H9 (cell line): Measurements from ENCODE around the gene BIRC5. TPM values are rescaled to one million over a fixed set of nuclear protein-coding genes. Genes with fewer than 3 reads are reported as not detected.

Source experiments
- DNase-seq: peaks from one replicate; pipeline ENCODE4 v3.0.0-alpha.2; 2017
- H2AFZ ChIP-seq: one replicate; pipeline ENCODE4 v1.6.1; 2013; ENCODE audit warnings: mild to moderate bottlenecking, low read length, control low read depth, moderate library complexity
- H2AK5ac ChIP-seq: 2 replicates; pipeline ENCODE4 v1.6.1; 2013; ENCODE audit warnings: low read length, control low read depth, mixed read lengths; ENCODE audit not compliant: insufficient read length
- H2BK120ac ChIP-seq: one replicate; pipeline ENCODE4 v1.6.1; 2013; ENCODE audit warnings: low read depth, mild to moderate bottlenecking, low read length, control low read depth, inconsistent platforms; ENCODE audit not compliant: poor library complexity, severe bottlenecking
- H2BK12ac ChIP-seq: 2 replicates; pipeline ENCODE4 v1.6.1; 2013; ENCODE audit warnings: low read length, control low read depth, mixed read lengths, low read depth; ENCODE audit not compliant: insufficient read length
- H2BK15ac ChIP-seq: 2 replicates; pipeline ENCODE4 v1.6.1; 2013; ENCODE audit warnings: low read depth, low read length, control low read depth
- H2BK20ac ChIP-seq: one replicate; pipeline ENCODE4 v1.6.1; 2013; ENCODE audit warnings: low read depth, mild to moderate bottlenecking, low read length, control low read depth, inconsistent platforms; ENCODE audit not compliant: poor library complexity, severe bottlenecking
- H2BK5ac ChIP-seq: 2 replicates; pipeline ENCODE4 v1.6.1; 2013; ENCODE audit warnings: low read length, control low read depth, mixed read lengths; ENCODE audit not compliant: insufficient read length
- H3K14ac ChIP-seq: 2 replicates; pipeline ENCODE4 v1.6.1; 2013; ENCODE audit warnings: low read length, control low read depth; ENCODE audit not compliant: insufficient read depth
- H3K18ac ChIP-seq: 2 replicates; pipeline ENCODE4 v1.6.1; 2013; ENCODE audit warnings: low read depth, mild to moderate bottlenecking, mixed read lengths, low read length, control low read depth; ENCODE audit not compliant: insufficient read length
- H3K23ac ChIP-seq: 2 replicates; pipeline ENCODE4 v1.6.1; 2013; ENCODE audit warnings: low read length, control low read depth, mixed read lengths, low read depth; ENCODE audit not compliant: insufficient read length
- H3K23me2 ChIP-seq: 2 replicates; pipeline ENCODE4 v1.6.1; 2013; ENCODE audit warnings: low read depth, mild to moderate bottlenecking, mixed read lengths, low read length, control low read depth; ENCODE audit not compliant: insufficient read length, poor library complexity, severe bottlenecking
- H3K27ac ChIP-seq: 2 replicates; pipeline ENCODE4 v1.5.1; 2013; ENCODE audit warnings: low read length, control low read depth, mixed read lengths, low read depth; ENCODE audit not compliant: insufficient read length
- H3K27me3 ChIP-seq: 2 replicates; pipeline ENCODE4 v1.6.1; 2013; ENCODE audit warnings: low read length, control low read depth, inconsistent platforms; ENCODE audit not compliant: insufficient read depth
- H3K4ac ChIP-seq: 2 replicates; pipeline ENCODE4 v1.6.1; 2013; ENCODE audit warnings: low read depth, mild to moderate bottlenecking, control low read depth, inconsistent platforms, low read length, moderate library complexity
- H3K4me1 ChIP-seq: 2 replicates; pipeline ENCODE4 v1.6.1; 2013; ENCODE audit warnings: low read length, control low read depth, inconsistent platforms; ENCODE audit not compliant: insufficient read depth
- H3K4me2 ChIP-seq: 2 replicates; pipeline ENCODE4 v1.6.1; 2013; ENCODE audit warnings: low read length, control low read depth, mixed read lengths; ENCODE audit not compliant: insufficient read length, insufficient read depth
- H3K56ac ChIP-seq: 2 replicates; pipeline ENCODE4 v1.6.1; 2013; ENCODE audit warnings: low read depth, mild to moderate bottlenecking, mixed read lengths, low read length, control low read depth; ENCODE audit not compliant: insufficient read length
- H3K79me1 ChIP-seq: 2 replicates; pipeline ENCODE4 v1.6.1; 2013; ENCODE audit warnings: low read depth, mild to moderate bottlenecking, moderate library complexity, low read length, control low read depth, inconsistent platforms; ENCODE audit not compliant: insufficient read depth, poor library complexity, severe bottlenecking
- H3K79me2 ChIP-seq: 2 replicates; pipeline ENCODE4 v1.6.1; 2013; ENCODE audit warnings: low read length, control low read depth, inconsistent platforms; ENCODE audit not compliant: insufficient read depth
- H3K9ac ChIP-seq: 2 replicates; pipeline ENCODE4 v1.6.1; 2013; ENCODE audit warnings: low read length, control low read depth, mixed read lengths; ENCODE audit not compliant: insufficient read length; ENCODE audit errors: extremely low read depth
- H3K9me3 ChIP-seq: one replicate; pipeline ENCODE4 v1.6.1; 2013; ENCODE audit warnings: low read depth, low read length, inconsistent platforms; ENCODE audit not compliant: control insufficient read depth
- H3T11ph ChIP-seq: one replicate; pipeline ENCODE4 v1.6.1; 2013; ENCODE audit warnings: mild to moderate bottlenecking, low read length, control low read depth, inconsistent platforms
- H4K20me1 ChIP-seq: one replicate; pipeline ENCODE4 v1.6.1; 2013; ENCODE audit not compliant: control insufficient read depth, insufficient read length, insufficient read depth
- H4K5ac ChIP-seq: 2 replicates; pipeline ENCODE4 v1.6.1; 2013; ENCODE audit warnings: low read depth, mild to moderate bottlenecking, mixed read lengths, low read length, control low read depth; ENCODE audit not compliant: insufficient read length
- H4K8ac ChIP-seq: replicated peaks from 2 replicates; pipeline ENCODE4 v1.6.1; 2013; ENCODE audit warnings: low read length, control low read depth, mixed read lengths, low read depth; ENCODE audit not compliant: insufficient read length
- H4K91ac ChIP-seq: 2 replicates; pipeline ENCODE4 v1.6.1; 2013; ENCODE audit warnings: low read depth, mild to moderate bottlenecking, moderate library complexity, mixed read lengths, low read length, control low read depth; ENCODE audit not compliant: insufficient read length
- H3K27ac Mint-ChIP-seq, 3 experiments: 2 replicates in 2 of 3; 3 replicates in 1 of 3; pipeline ENCODE4 v1.8.0; 2020 to 2021; ENCODE audit warnings: mixed read lengths in 3 of 3, mild to moderate bottlenecking in 1 of 3, moderate library complexity in 1 of 3
- H3K27me3 Mint-ChIP-seq: 2 replicates; pipeline ENCODE4 v1.8.0; 2021; ENCODE audit warnings: low read depth, mild to moderate bottlenecking, moderate library complexity, mixed read lengths
- H3K36me3 Mint-ChIP-seq, 3 experiments: 2 replicates in 2 of 3; 3 replicates in 1 of 3; pipeline ENCODE4 v1.8.0; 2020 to 2021; ENCODE audit warnings: low read depth in 3 of 3, mixed read lengths in 3 of 3; ENCODE audit not compliant: insufficient read depth in 1 of 3
- H3K4me1 Mint-ChIP-seq, 2 experiments: 2 replicates each; pipeline ENCODE4 v1.8.0; 2020; ENCODE audit warnings: mixed read lengths in 2 of 2
- H3K4me3 Mint-ChIP-seq, 2 experiments: 2 replicates in 1 of 2; 3 replicates in 1 of 2; pipeline ENCODE4 v1.8.0; 2020 to 2021; ENCODE audit warnings: mild to moderate bottlenecking in 2 of 2, mixed read lengths in 2 of 2, moderate library complexity in 1 of 2
- H3K9me3 Mint-ChIP-seq, 2 experiments: 2 replicates in 1 of 2; 3 replicates in 1 of 2; pipeline ENCODE4 v1.8.0; 2020; ENCODE audit warnings: mild to moderate bottlenecking in 2 of 2, mixed read lengths in 2 of 2, moderate library complexity in 1 of 2
- WGBS: extraction: QIAGEN DNeasy Blood & Tissue Kit; methylation state at CpG from one replicate; pipeline ENCODE4 v1.1.7; 2013; ENCODE audit warnings: missing lambda C conversion rate, low lambda C conversion rate, mixed read lengths; ENCODE audit not compliant: insufficient read length; ENCODE audit errors: extremely low coverage; 5-methylcytosine and 5-hydroxymethylcytosine counted together
- total RNA-seq: library from RNA; stranded (reverse); gene quantifications from 2 replicates; pipeline ENCODE4 v1.2.1, GENCODE V29; 2021
- TF ChIP-seq, protein P1 (sequence below): fragments of 200-600 bp; sonication (generic); conservative IDR thresholded peaks from 3 replicates; pipeline ENCODE4 v1.8.0; 2021; ENCODE audit warnings: antibody characterized with exemption, mild to moderate bottlenecking

Gene BIRC5
- total RNA-seq, 1 experiment from 2014 or later: 97.8 TPM

DNA sequence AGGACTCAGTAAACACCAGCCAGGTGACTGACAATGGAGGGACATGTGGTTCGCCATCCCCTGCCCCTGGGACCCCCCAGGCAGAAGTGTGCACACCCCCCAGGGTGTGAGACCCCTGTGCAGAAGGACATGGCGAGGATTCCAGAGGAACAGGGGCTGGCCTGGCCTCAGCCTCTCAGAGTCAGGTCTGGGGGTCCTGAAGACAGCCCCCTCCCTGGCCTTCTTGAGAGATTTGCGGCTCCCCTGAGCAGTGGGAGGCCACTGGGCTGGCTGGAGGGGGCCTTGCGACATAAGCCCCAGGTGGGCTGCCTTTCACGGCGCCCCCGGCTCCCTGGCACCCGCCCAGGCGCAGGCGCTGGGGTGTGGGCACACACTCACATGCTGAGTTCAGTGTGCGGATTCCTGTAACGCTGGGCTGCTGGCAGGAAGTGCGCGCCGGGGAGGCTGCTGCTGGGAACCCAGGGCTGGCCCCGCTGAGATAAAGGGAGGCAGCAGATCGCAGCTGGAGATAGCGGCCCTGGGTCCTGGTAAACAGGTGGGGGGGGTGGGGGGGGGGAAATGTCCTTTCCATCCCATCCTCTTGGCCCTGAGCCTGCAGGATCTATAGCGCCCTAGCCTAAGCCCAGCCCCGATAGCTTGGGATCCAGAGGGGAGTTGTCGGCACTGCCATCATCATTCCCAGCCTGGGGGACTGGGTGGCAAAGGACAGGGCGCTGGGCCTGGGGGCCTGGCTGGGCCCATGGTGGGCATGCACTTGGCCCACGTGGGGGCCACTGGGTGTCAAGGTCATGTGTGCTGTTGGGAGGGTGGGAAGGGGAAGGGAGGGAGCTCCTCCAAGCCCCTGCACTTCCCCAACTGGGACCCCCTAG lies 44.5 kb downstream of the BIRC5 start:
- Histone ChIP-seq H4K91ac (no peak overlapping the region), H3K4me1 (peaks cover 3% of the 10 kb centered on the region; the same call in 1 of the 2 replicates), H3K9ac (no peak overlapping the region), H2BK120ac (no peak overlapping the region), H3K14ac (no peak overlapping the region; the same call in 1 of the 2 replicates), H2BK15ac (no peak overlapping the region), H3K79me2 (no peaks in the 10 kb centered on the region), H2BK20ac (no peak overlapping the region), H3K27ac (no peak overlapping the region), H4K8ac (no peak overlapping the region), H3K27me3 (no peaks in the 10 kb centered on the region), H3K23me2 (no peaks in the 10 kb centered on the region), H4K5ac (no peak overlapping the region), H2BK12ac (no peak overlapping the region), H3K79me1 (no peaks in the 10 kb centered on the region), H3K18ac (no peak overlapping the region), H3K23ac (no peak overlapping the region), H2AK5ac (no peak overlapping the region), H3K9me3 (no peaks in the 10 kb centered on the region), H3K56ac (no peak overlapping the region), H3K4ac (no peak overlapping the region), H4K20me1 (no peaks in the 10 kb centered on the region), H2AFZ (no peak overlapping the region), H3K4me2 (no peak overlapping the region), H3T11ph (no peak overlapping the region), H2BK5ac (no peak overlapping the region)
- H3K4me3 Mint-ChIP-seq: no peak overlapping the region; a peak in 1 of 5 replicates
- TF ChIP-seq, protein P1, sequence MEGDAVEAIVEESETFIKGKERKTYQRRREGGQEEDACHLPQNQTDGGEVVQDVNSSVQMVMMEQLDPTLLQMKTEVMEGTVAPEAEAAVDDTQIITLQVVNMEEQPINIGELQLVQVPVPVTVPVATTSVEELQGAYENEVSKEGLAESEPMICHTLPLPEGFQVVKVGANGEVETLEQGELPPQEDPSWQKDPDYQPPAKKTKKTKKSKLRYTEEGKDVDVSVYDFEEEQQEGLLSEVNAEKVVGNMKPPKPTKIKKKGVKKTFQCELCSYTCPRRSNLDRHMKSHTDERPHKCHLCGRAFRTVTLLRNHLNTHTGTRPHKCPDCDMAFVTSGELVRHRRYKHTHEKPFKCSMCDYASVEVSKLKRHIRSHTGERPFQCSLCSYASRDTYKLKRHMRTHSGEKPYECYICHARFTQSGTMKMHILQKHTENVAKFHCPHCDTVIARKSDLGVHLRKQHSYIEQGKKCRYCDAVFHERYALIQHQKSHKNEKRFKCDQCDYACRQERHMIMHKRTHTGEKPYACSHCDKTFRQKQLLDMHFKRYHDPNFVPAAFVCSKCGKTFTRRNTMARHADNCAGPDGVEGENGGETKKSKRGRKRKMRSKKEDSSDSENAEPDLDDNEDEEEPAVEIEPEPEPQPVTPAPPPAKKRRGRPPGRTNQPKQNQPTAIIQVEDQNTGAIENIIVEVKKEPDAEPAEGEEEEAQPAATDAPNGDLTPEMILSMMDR: no peak
- H3K4me1 Mint-ChIP-seq: peaks cover 11 to 31% of the 10 kb centered on the region in 2 experiments
- WGBS: no CpG with 5 or more reads among the region's 23 CpGs
- H3K27me3 Mint-ChIP-seq: peaks cover 1% of the 10 kb centered on the region; the same call in 1 of the 2 replicates
- H3K36me3 Mint-ChIP-seq: no peaks in the 10 kb centered on the region
- H3K27ac Mint-ChIP-seq: no peak overlapping the region
- peak; percentile 65 for DNase-seq
- peaks cover 0 to 3% of the 10 kb centered on the region in 2 experiments; a peak in 1 of 5 replicates for H3K9me3 Mint-ChIP-seq
